SJSA1 (cell line): ENCODE data around the gene SUMF2. TPM values are rescaled to one million over a fixed set of nuclear protein-coding genes. Genes with fewer than 3 reads are reported as not detected.
"Not testable (repeated sequence)": the region's sequence is repeated elsewhere in the genome, so short reads cannot be mapped to it uniquely, and the experiment has no call there.

Experiments
- DNase-seq, 2 experiments: peaks; one replicate each; pipeline ENCODE4 v3.0.0-alpha.2; 2015 to 2020; ENCODE audit warnings: low spot score in 2 of 2, low read depth in 1 of 2
- H3K27ac ChIP-seq: fragments of 250-450 bp; sonication (Bioruptor Pico); 2 replicates; pipeline ENCODE4 v1.5.1; 2020; ENCODE audit warnings: mild to moderate bottlenecking, moderate library complexity
- H3K27me3 ChIP-seq: fragments of 250-450 bp; sonication (Bioruptor Pico); replicated peaks from 2 replicates; pipeline ENCODE4 v1.5.1; 2020; ENCODE audit warnings: mild to moderate bottlenecking, moderate library complexity
- H3K36me3 ChIP-seq: fragments of 250-450 bp; sonication (Bioruptor Pico); 2 replicates; pipeline ENCODE4 v1.5.1; 2020; ENCODE audit warnings: mild to moderate bottlenecking
- H3K4me1 ChIP-seq: fragments of 250-450 bp; sonication (Bioruptor Pico); replicated peaks from 2 replicates; pipeline ENCODE4 v1.6.1; 2021; ENCODE audit warnings: mild to moderate bottlenecking
- H3K4me3 ChIP-seq: fragments of 250-450 bp; sonication (Bioruptor Pico); 2 replicates; pipeline ENCODE4 v1.5.1; 2020; ENCODE audit warnings: mild to moderate bottlenecking
- H3K9me3 ChIP-seq: fragments of 250-450 bp; sonication (Bioruptor Pico); replicated peaks from 2 replicates; pipeline ENCODE4 v1.5.1; 2020; ENCODE audit warnings: mild to moderate bottlenecking
- total RNA-seq: library from RNA; depleted of rRNA; stranded (reverse); fragments of >200 nt; shearing (Covaris generic); gene quantifications from 2 replicates; pipeline ENCODE4 v1.2.3, GENCODE V29; 2014

SUMF2 gene
- total RNA-seq, 1 experiment from 2014 or later, result 100 TPM

GRCh38 chr7:56079450-56080185 is 15.5 kb downstream of the SUMF2 start:
- Histone ChIP-seq H3K27me3 (no peaks in the 10 kb centered on the region), H3K27ac (0 out of 2 replicates have a peak overlapping the region, but pooled peaks have one; percentile 28), H3K9me3 (no peaks in the 10 kb centered on the region), H3K4me1 (peaks cover 7% of the 10 kb centered on the region), H3K4me3 (no peak overlapping the region), H3K36me3 (peaks cover 24% of the 10 kb centered on the region)
- DNase-seq, result peak; percentile 46 to 64

GRCh38 chr7:56080726-56081435 is 16.8 kb downstream of the SUMF2 start:
- not testable (repeated sequence) for H3K4me1 ChIP-seq, H3K4me3 ChIP-seq, H3K27me3 ChIP-seq, DNase-seq, H3K9me3 ChIP-seq, H3K27ac ChIP-seq
- H3K36me3 ChIP-seq, result peaks cover 24% of the 10 kb centered on the region

GRCh38 chr7:56081626-56082340 is 17.7 kb downstream of the SUMF2 start:
- H3K4me1 ChIP-seq, result peaks cover 7% of the 10 kb centered on the region
- H3K27me3 ChIP-seq, result no peaks in the 10 kb centered on the region
- no peak for DNase-seq
- H3K36me3 ChIP-seq, result peaks cover 24% of the 10 kb centered on the region
- no peaks in the 10 kb centered on the region for H3K9me3 ChIP-seq
- no peak overlapping the region for H3K27ac ChIP-seq
- H3K4me3 ChIP-seq, result no peak overlapping the region

- H3K4me1 ChIP-seq, result peaks cover 7% of the 10 kb centered on the region
- no peaks in the 10 kb centered on the region for H3K9me3 ChIP-seq
- H3K4me3 ChIP-seq, result no peak overlapping the region
- no peaks in the 10 kb centered on the region for H3K27me3 ChIP-seq
- peaks cover 18% of the 10 kb centered on the region for H3K36me3 ChIP-seq
- DNase-seq, result no peak
- no peak overlapping the region for H3K27ac ChIP-seq
Measured at GRCh38 chr7:56083150-56083785, 19.2 kb downstream of the SUMF2 start.

GRCh38 chr7:56086761-56087160 is 22.7 kb downstream of the SUMF2 start:
- Histone ChIP-seq H3K4me3 (no peak overlapping the region), H3K27ac (no peak overlapping the region)
- DNase-seq, result no peak

GRCh38 chr7:56087445-56087844 is 23.4 kb downstream of the SUMF2 start:
- Histone ChIP-seq H3K27ac (no peak overlapping the region), H3K9me3 (no peaks in the 10 kb centered on the region), H3K4me3 (no peak overlapping the region), H3K4me1 (no peaks in the 10 kb centered on the region), H3K36me3 (0 out of 2 replicates have a peak, but pooled peaks cover 3% of the 10 kb centered on the region), H3K27me3 (no peaks in the 10 kb centered on the region)
- DNase-seq, result no peak

More at GRCh38 chr7:56086761-56087160, 22.7 kb downstream of the SUMF2 start:
- no peaks in the 10 kb centered on the region for H3K9me3 ChIP-seq
- H3K4me1 ChIP-seq, result no peaks in the 10 kb centered on the region
- peaks cover 3% of the 10 kb centered on the region; the same call in 1 of the 2 replicates for H3K36me3 ChIP-seq
- H3K27me3 ChIP-seq, result no peaks in the 10 kb centered on the region

GRCh38 chr7:56091591-56091990 is 27.5 kb downstream of the SUMF2 start:
- no peak overlapping the region for H3K27ac ChIP-seq
- H3K4me1 ChIP-seq, result no peaks in the 10 kb centered on the region
- H3K9me3 ChIP-seq, result no peaks in the 10 kb centered on the region
- H3K36me3 ChIP-seq, result no peaks in the 10 kb centered on the region
- no peaks in the 10 kb centered on the region for H3K27me3 ChIP-seq
- no peak for DNase-seq
- H3K4me3 ChIP-seq, result no peak overlapping the region

- DNase-seq, H3K4me1 ChIP-seq, H3K4me3 ChIP-seq, H3K9me3 ChIP-seq, H3K36me3 ChIP-seq, H3K27ac ChIP-seq, H3K27me3 ChIP-seq: not testable (repeated sequence)
Measured at GRCh38 chr7:56092388-56092787, 28.3 kb downstream of the SUMF2 start.

GRCh38 chr7:56092789-56093531 is 28.9 kb downstream of the SUMF2 start, which contains the start of gene PHKG1:
Gene PHKG1 (minus strand): TSS chr7:56092952. CDS start chr7:56088941, 4,011 bp downstream.
- peak; percentile 26 to 67 for DNase-seq
- peaks cover 7% of the 10 kb centered on the region; the same call in 1 of the 2 replicates for H3K36me3 ChIP-seq
- no peaks in the 10 kb centered on the region for H3K9me3 ChIP-seq
- H3K27ac ChIP-seq, result no peak within 1 kb of the TSS
- no peak within 1 kb of the TSS for H3K4me3 ChIP-seq
- peaks cover 4% of the 10 kb centered on the region for H3K4me1 ChIP-seq
- no peaks in the 10 kb centered on the region for H3K27me3 ChIP-seq

- H3K27me3 ChIP-seq, result no peaks in the 10 kb centered on the region
- H3K27ac ChIP-seq, result no peak overlapping the region
- peaks cover 43% of the 10 kb centered on the region for H3K36me3 ChIP-seq
- peaks cover 4% of the 10 kb centered on the region for H3K4me1 ChIP-seq
- no peak overlapping the region for H3K4me3 ChIP-seq
- no peaks in the 10 kb centered on the region for H3K9me3 ChIP-seq
- peak in 1 of 2 experiments; percentile 14 for DNase-seq
Measured at GRCh38 chr7:56097700-56098099, 33.6 kb downstream of the SUMF2 start.

- not testable (repeated sequence) for DNase-seq, H3K27ac ChIP-seq, H3K4me3 ChIP-seq, H3K4me1 ChIP-seq, H3K9me3 ChIP-seq, H3K27me3 ChIP-seq
- H3K36me3 ChIP-seq, result peaks cover 50% of the 10 kb centered on the region
Measured at GRCh38 chr7:56098187-56099008, 34.3 kb downstream of the SUMF2 start.

- H3K4me1 ChIP-seq, result peaks cover 4% of the 10 kb centered on the region
- H3K4me3 ChIP-seq, result no peak overlapping the region
- no peaks in the 10 kb centered on the region for H3K9me3 ChIP-seq
- no peak overlapping the region for H3K27ac ChIP-seq
- DNase-seq, result no peak
- peaks cover 63% of the 10 kb centered on the region for H3K36me3 ChIP-seq
- H3K27me3 ChIP-seq, result no peaks in the 10 kb centered on the region
Measured at GRCh38 chr7:56099653-56100052, 35.6 kb downstream of the SUMF2 start.
